Measurements from ENCODE around the gene CD84.
A peak's percentile ranks its signal among the peaks of the same experiment; 100 is the strongest.
"Not testable (repeated sequence)": the region's sequence is repeated elsewhere in the genome, so short reads cannot be mapped to it uniquely, and the experiment has no call there.

The CD84 gene

GRCh38 chr1:160608941-160609340, 29.6 kb upstream of the CD84 start:
- no peak for DNase-seq (ENCODE audit: low spot score)

GRCh38 chr1:160608514-160608913, 29.2 kb upstream of the CD84 start:
- no peak for DNase-seq (ENCODE audit: low spot score)

GRCh38 chr1:160608057-160608456, 28.8 kb upstream of the CD84 start:
- no peak for DNase-seq (ENCODE audit: low spot score)

- no peak for DNase-seq (ENCODE audit: low spot score)
Observed at GRCh38 chr1:160607672-160608032, 28.4 kb upstream of the CD84 start.

- peak; percentile 74 for DNase-seq (ENCODE audit: low spot score)
Observed at GRCh38 chr1:160607011-160607671, 27.8 kb upstream of the CD84 start.

GRCh38 chr1:160606611-160607010, 27.3 kb upstream of the CD84 start:
- DNase-seq (ENCODE audit: low spot score), result no peak

- no peak for DNase-seq (ENCODE audit: low spot score)
Observed at GRCh38 chr1:160605792-160606479, 26.6 kb upstream of the CD84 start.

GRCh38 chr1:160605205-160605604, 25.9 kb upstream of the CD84 start:
- DNase-seq (ENCODE audit: low spot score), result no peak

GRCh38 chr1:160597705-160598104, 18.4 kb upstream of the CD84 start:
- no peak for DNase-seq (ENCODE audit: low spot score)

- DNase-seq (ENCODE audit: low spot score), result no peak
Observed at GRCh38 chr1:160597051-160597450, 17.8 kb upstream of the CD84 start.

- DNase-seq (ENCODE audit: low spot score), result no peak
Observed at GRCh38 chr1:160590488-160590887, 11.2 kb upstream of the CD84 start.

GRCh38 chr1:160588468-160588867, 9.2 kb upstream of the CD84 start:
- no peak for DNase-seq (ENCODE audit: low spot score)

- no peak for DNase-seq (ENCODE audit: low spot score)
Observed at GRCh38 chr1:160584784-160585183, 5.5 kb upstream of the CD84 start.

- not testable (repeated sequence) for DNase-seq (ENCODE audit: low spot score)
Observed at GRCh38 chr1:160582976-160583375, 3.7 kb upstream of the CD84 start.

GRCh38 chr1:160581961-160582360, 2.7 kb upstream of the CD84 start:
- DNase-seq (ENCODE audit: low spot score), result no peak

- DNase-seq (ENCODE audit: low spot score), result no peak
Observed at GRCh38 chr1:160580221-160580812, 1.0 kb upstream of the CD84 start.

- no peak for DNase-seq (ENCODE audit: low spot score)
Observed at GRCh38 chr1:160578525-160579191, 638 bp downstream of the CD84 start.

- DNase-seq (ENCODE audit: low spot score), result no peak
Observed at GRCh38 chr1:160578175-160578524, 1.1 kb downstream of the CD84 start.

- no peak for DNase-seq (ENCODE audit: low spot score)
Observed at GRCh38 chr1:160577671-160578070, 1.6 kb downstream of the CD84 start.

- no peak for DNase-seq (ENCODE audit: low spot score)
Observed at GRCh38 chr1:160576884-160577283, 2.4 kb downstream of the CD84 start.

GRCh38 chr1:160576390-160576789, 2.9 kb downstream of the CD84 start:
- no peak for DNase-seq (ENCODE audit: low spot score)

GRCh38 chr1:160575112-160575664, 4.1 kb downstream of the CD84 start:
- DNase-seq (ENCODE audit: low spot score), result no peak

- no peak for DNase-seq (ENCODE audit: low spot score)
Observed at GRCh38 chr1:160570840-160571239, 8.5 kb downstream of the CD84 start.

Measured in SW480 (cell line).